HepG2 (cell line): ENCODE results near the gene LBR. TPM values are rescaled to one million over a fixed set of nuclear protein-coding genes. Genes with fewer than 3 reads are reported as not detected.

Source experiments
- ATAC-seq: fragments of 200-7000 bp; cut with Tn5 transposase; 3 replicates; pipeline ENCODE4 v1.9.1; 2020; ENCODE audit warnings: mild to moderate bottlenecking, moderate library complexity
- BruUV-seq: library from RNA; stranded (reverse); fragments of 400-500 nt; replicated peaks from 2 replicates; lab custom pipeline; 2021; lab: Mats Ljungman, UMichigan
- CTCF ChIA-PET: fragments of 300-600 bp; formaldehyde crosslinking; extraction: SDS; loops from one replicate; lab custom pipeline; 2021; ENCODE audit warnings: low total read pairs, inconsistent platforms, low intra/inter-chr PET ratio; lab: Yijun Ruan, JAX
- POLR2A ChIA-PET: fragments of 350-600 bp; sonication (Branson Sonifier 250); formaldehyde crosslinking; loops from one replicate; lab custom pipeline; 2020; ENCODE audit warnings: antibody characterized with exemption, inconsistent platforms; lab: Yijun Ruan, JAX
- DNase-seq: peaks from one replicate; pipeline ENCODE4 v3.0.0-alpha.2; 2015; ENCODE audit warnings: low spot score
- FAIRE-seq: peaks from 3 replicates; lab custom pipeline; 2011; peaks lifted over from hg19 to GRCh38; lab: Jason Lieb, UNC
- H2AFZ ChIP-seq: one replicate; pipeline ENCODE4 v1.6.1; 2011; ENCODE audit warnings: low read length, inconsistent platforms
- H3K27ac ChIP-seq: fragments of 300-600 bp; 3 replicates; pipeline ENCODE4 v1.8.0; 2011; ENCODE audit warnings: mixed run types, mild to moderate bottlenecking, mixed read lengths, low read length, inconsistent platforms; ENCODE audit not compliant: insufficient read depth; ENCODE audit errors: extremely low read length
- H3K27me3 ChIP-seq, 2 experiments: fragments of 200-600 bp in 1 of 2; 2 replicates in 1 of 2; 3 replicates in 1 of 2; pipeline versions ENCODE4 v1.6.0 to v1.8.0; 2011; ENCODE audit warnings: low read length in 2 of 2, mild to moderate bottlenecking in 2 of 2, moderate library complexity in 2 of 2, inconsistent platforms in 1 of 2; ENCODE audit not compliant: insufficient read depth in 2 of 2, control insufficient read depth in 1 of 2
- H3K36me3 ChIP-seq, 2 experiments: fragments of 200-600 bp in 1 of 2; replicated peaks in 1 of 2; 2 replicates in 1 of 2; 3 replicates in 1 of 2; pipeline versions ENCODE4 v1.5.1 to v1.8.0; 2011; ENCODE audit warnings: low read length in 2 of 2, inconsistent platforms in 1 of 2; ENCODE audit not compliant: insufficient read depth in 2 of 2, control insufficient read depth in 1 of 2
- H3K4me1 ChIP-seq: 2 replicates; pipeline ENCODE4 v1.5.1; 2012; ENCODE audit warnings: low read length, inconsistent platforms; ENCODE audit not compliant: insufficient read depth
- H3K4me2 ChIP-seq: 2 replicates; pipeline ENCODE4 v1.6.0; 2011; ENCODE audit warnings: low read depth, low read length, inconsistent platforms
- H3K4me3 ChIP-seq, 3 experiments: fragments of 200-600 bp in 1 of 3; sonication (generic), shearing (Covaris generic) in 1 of 3; replicated peaks in 1 of 3; 2 replicates each; pipeline ENCODE4 v1.5.1; 2011 to 2016; ENCODE audit warnings: low read length in 3 of 3, inconsistent platforms in 2 of 3, low read depth in 2 of 3, mild to moderate bottlenecking in 2 of 3, control low read depth in 1 of 3, mixed read lengths in 1 of 3; ENCODE audit not compliant: insufficient read depth in 1 of 3
- H3K79me2 ChIP-seq: one replicate; pipeline ENCODE4 v1.6.1; 2011; ENCODE audit warnings: low read length, inconsistent platforms; ENCODE audit not compliant: insufficient read depth
- H3K9ac ChIP-seq: 2 replicates; pipeline ENCODE4 v1.6.0; 2011; ENCODE audit warnings: mild to moderate bottlenecking, low read depth, low read length, inconsistent platforms; ENCODE audit not compliant: insufficient read depth
- H3K9me3 ChIP-seq: 2 replicates; pipeline ENCODE4 v1.5.1; 2012; ENCODE audit warnings: mild to moderate bottlenecking, low read length
- H4K20me1 ChIP-seq: 2 replicates; pipeline ENCODE4 v1.6.0; 2011; ENCODE audit warnings: inconsistent platforms, mild to moderate bottlenecking, low read length, moderate library complexity; ENCODE audit not compliant: insufficient read depth
- AHR ChIP-seq: IDR thresholded peaks from 2 replicates; pipeline ENCODE4 v1.6.1; 2018; ENCODE audit warnings: missing genetic modification reagents, missing compliant biosample characterization
- AKAP8 ChIP-seq: sonication (generic); formaldehyde crosslinking; IDR thresholded peaks from 2 replicates; pipeline ENCODE4 v1.5.1; 2020; ENCODE audit warnings: mild to moderate bottlenecking, missing genetic modification reagents
- BRF2 ChIP-seq: sonication (generic); formaldehyde crosslinking; IDR thresholded peaks from 2 replicates; pipeline ENCODE4 v1.8.1; 2022; ENCODE audit warnings: mild to moderate bottlenecking, missing genetic modification reagents
- HHEX ChIP-seq: IDR thresholded peaks from 2 replicates; pipeline ENCODE4 v1.6.1; 2016; ENCODE audit warnings: control low read depth
- HNRNPLL ChIP-seq: fragments of 200-400 bp; formaldehyde crosslinking; IDR thresholded peaks from 2 replicates; pipeline ENCODE4 v1.6.1; 2017; ENCODE audit warnings: mild to moderate bottlenecking, low read depth, low read length; ENCODE audit not compliant: poor library complexity, severe bottlenecking
- IKZF5 ChIP-seq: IDR thresholded peaks from 2 replicates; pipeline ENCODE4 v1.6.1; 2018; ENCODE audit warnings: missing genetic modification reagents, mild to moderate bottlenecking, missing compliant biosample characterization
- MTF2 ChIP-seq: sonication (generic); formaldehyde crosslinking; IDR thresholded peaks from 2 replicates; pipeline ENCODE4 v1.5.0; 2020; ENCODE audit warnings: missing genetic modification reagents, borderline replicate concordance
- SCMH1 ChIP-seq: sonication (generic); formaldehyde crosslinking; IDR thresholded peaks from 2 replicates; pipeline ENCODE4 v1.9.0; 2021; ENCODE audit warnings: missing genetic modification reagents, mild to moderate bottlenecking, borderline replicate concordance
- ZKSCAN8 ChIP-seq: IDR thresholded peaks from 2 replicates; pipeline ENCODE4 v1.6.1; 2016; ENCODE audit warnings: borderline replicate concordance, missing genetic modification reagents, missing compliant biosample characterization
- WGBS: methylation state at CpG from one replicate; pipeline ENCODE4 v1.1.6; 2017; ENCODE audit warnings: low lambda C conversion rate; 5-methylcytosine and 5-hydroxymethylcytosine counted together
- in situ Hi-C: cut with HindIII; loops from 2 replicates; pipeline ENCODE4 v1.10.0; 2017; ENCODE audit warnings: low pct_unique_long_range_greater_than_20kb; ENCODE audit not compliant: extremely low pct_ligation_motif_present
- intact Hi-C: fragments of 100-400 bp; cut with micrococcal nuclease; formaldehyde crosslinking; loops from one replicate; pipeline ENCODE4 v1.10.0; 2022; ENCODE audit not compliant: unreplicated experiment
- polyA plus RNA-seq, 8 experiments: library from polyadenylated mRNA; depleted of rRNA in 3 of 8; stranded (reverse) in 7 of 8; unstranded in 1 of 8; fragments of >200 nt; fragmentation: Illumina TruSeq in 4 of 8; extraction: Trizol in 4 of 8; gene quantifications; 2 replicates each; pipeline versions ENCODE4 v1.2.1 to v1.2.3, GENCODE V29; 2011 to 2016; ENCODE audit warnings: low read depth in 4 of 8, missing spikeins in 1 of 8, mixed read lengths in 1 of 8; ENCODE audit not compliant: insufficient read depth in 1 of 8
- total RNA-seq, 5 experiments: library from RNA; depleted of rRNA; stranded (reverse); fragments of >200 nt; fragmentation: Illumina TruSeq; extraction: Trizol; gene quantifications; 2 replicates each; pipeline ENCODE4 v1.2.3, GENCODE V29; 2016; ENCODE audit warnings: low read depth in 1 of 5
- TF ChIP-seq, protein P1 (sequence below): sonication (generic); formaldehyde crosslinking; IDR thresholded peaks from 2 replicates; pipeline ENCODE4 v1.4.0; 2020; ENCODE audit warnings: mild to moderate bottlenecking, missing genetic modification reagents
- TF ChIP-seq, protein P2 (sequence below): IDR thresholded peaks from 2 replicates; pipeline ENCODE4 v1.6.1; 2012; ENCODE audit warnings: low read length, improper control_type of control experiment

The LBR gene
- total and polyA plus RNA-seq, 2 of the 13 experiments (the other 11 are each of a cell fraction or from before 2014, with no cell fraction given), result 38.9 to 76.7 TPM

GRCh38 chr1:225435957-225436392 is 8.1 kb upstream of the LBR start:
- ATAC-seq (peak; percentile 75), FAIRE-seq (no peak), DNase-seq (no peak)
- BruUV-seq, result no TSS peak
- CTCF ChIA-PET, result no interaction called here
- in situ Hi-C loops (no loop called here), intact Hi-C loops (no loop called here)
- POLR2A ChIA-PET, result no interaction called here
- no peak overlapping the region for H2AFZ ChIP-seq
- no peaks in the 10 kb centered on the region for H3K36me3 ChIP-seq
- H3K27me3 ChIP-seq, result peaks cover 0 to 1% of the 10 kb centered on the region in 2 experiments; a peak in 1 of 5 replicates
- H3K4me2 ChIP-seq, result peak overlapping the region; percentile 56
- peak overlapping the region; percentile 11; the same call in 1 of the 2 replicates for H3K9ac ChIP-seq
- no peaks in the 10 kb centered on the region for H3K9me3 ChIP-seq
- H3K4me3 ChIP-seq, result peak overlapping the region in 1 of 3 experiments; percentile 10; a peak in 1 of 6 replicates
- no peak overlapping the region for H3K27ac ChIP-seq
- TF ChIP-seq AKAP8 (CRISPR knock-in tag) (no peak), ZKSCAN8 (CRISPR knock-in tag) (no peak), HHEX (no peak), IKZF5 (CRISPR knock-in tag) (no peak), AHR (CRISPR knock-in tag) (no peak), HNRNPLL (no peak), MTF2 (CRISPR knock-in tag) (no peak), BRF2 (CRISPR knock-in tag) (no peak), SCMH1 (CRISPR knock-in tag) (no peak)
- TF ChIP-seq, protein P1, sequence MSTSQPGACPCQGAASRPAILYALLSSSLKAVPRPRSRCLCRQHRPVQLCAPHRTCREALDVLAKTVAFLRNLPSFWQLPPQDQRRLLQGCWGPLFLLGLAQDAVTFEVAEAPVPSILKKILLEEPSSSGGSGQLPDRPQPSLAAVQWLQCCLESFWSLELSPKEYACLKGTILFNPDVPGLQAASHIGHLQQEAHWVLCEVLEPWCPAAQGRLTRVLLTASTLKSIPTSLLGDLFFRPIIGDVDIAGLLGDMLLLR (CRISPR knock-in tag), result no peak
- TF ChIP-seq, protein P2, sequence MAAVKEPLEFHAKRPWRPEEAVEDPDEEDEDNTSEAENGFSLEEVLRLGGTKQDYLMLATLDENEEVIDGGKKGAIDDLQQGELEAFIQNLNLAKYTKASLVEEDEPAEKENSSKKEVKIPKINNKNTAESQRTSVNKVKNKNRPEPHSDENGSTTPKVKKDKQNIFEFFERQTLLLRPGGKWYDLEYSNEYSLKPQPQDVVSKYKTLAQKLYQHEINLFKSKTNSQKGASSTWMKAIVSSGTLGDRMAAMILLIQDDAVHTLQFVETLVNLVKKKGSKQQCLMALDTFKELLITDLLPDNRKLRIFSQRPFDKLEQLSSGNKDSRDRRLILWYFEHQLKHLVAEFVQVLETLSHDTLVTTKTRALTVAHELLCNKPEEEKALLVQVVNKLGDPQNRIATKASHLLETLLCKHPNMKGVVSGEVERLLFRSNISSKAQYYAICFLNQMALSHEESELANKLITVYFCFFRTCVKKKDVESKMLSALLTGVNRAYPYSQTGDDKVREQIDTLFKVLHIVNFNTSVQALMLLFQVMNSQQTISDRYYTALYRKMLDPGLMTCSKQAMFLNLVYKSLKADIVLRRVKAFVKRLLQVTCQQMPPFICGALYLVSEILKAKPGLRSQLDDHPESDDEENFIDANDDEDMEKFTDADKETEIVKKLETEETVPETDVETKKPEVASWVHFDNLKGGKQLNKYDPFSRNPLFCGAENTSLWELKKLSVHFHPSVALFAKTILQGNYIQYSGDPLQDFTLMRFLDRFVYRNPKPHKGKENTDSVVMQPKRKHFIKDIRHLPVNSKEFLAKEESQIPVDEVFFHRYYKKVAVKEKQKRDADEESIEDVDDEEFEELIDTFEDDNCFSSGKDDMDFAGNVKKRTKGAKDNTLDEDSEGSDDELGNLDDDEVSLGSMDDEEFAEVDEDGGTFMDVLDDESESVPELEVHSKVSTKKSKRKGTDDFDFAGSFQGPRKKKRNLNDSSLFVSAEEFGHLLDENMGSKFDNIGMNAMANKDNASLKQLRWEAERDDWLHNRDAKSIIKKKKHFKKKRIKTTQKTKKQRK, result no peak
- peaks cover 28% of the 10 kb centered on the region for H3K4me1 ChIP-seq
- H4K20me1 ChIP-seq, result no peaks in the 10 kb centered on the region
- 29% methylated on average over 6 of the region's 6 CpGs for WGBS
- no peaks in the 10 kb centered on the region for H3K79me2 ChIP-seq
